Endothelial cell of umbilical vein (primary cell): Measurements from ENCODE around the gene OPCML. TPM values are rescaled to one million over a fixed set of nuclear protein-coding genes. Genes with fewer than 3 reads are reported as not detected.

Experiments
- BruUV-seq: library from RNA; stranded (reverse); fragments of 400-500 nt; replicated peaks from 2 replicates; lab custom pipeline; 2021; lab: Mats Ljungman, UMichigan
- CTCF ChIA-PET: fragments of 300-600, 350-600 bp; sonication (Branson Sonifier 250); formaldehyde crosslinking; loops from one replicate; lab custom pipeline; 2021; ENCODE audit warnings: antibody characterized with exemption, inconsistent platforms; lab: Charles Lee
- POLR2A ChIA-PET: fragments of 300-600, 350-600 bp; sonication (Branson Sonifier 250); formaldehyde crosslinking; loops from one replicate; lab custom pipeline; 2021; ENCODE audit warnings: antibody characterized with exemption, inconsistent platforms; lab: Charles Lee
- DNase-seq: peaks from one replicate; pipeline ENCODE4 v3.0.0-alpha.2; 2011; ENCODE audit warnings: low read depth, low spot score
- FAIRE-seq: peaks from 2 replicates; lab custom pipeline; 2011; peaks lifted over from hg19 to GRCh38; lab: Jason Lieb, UNC
- H2AFZ ChIP-seq: 2 replicates; pipeline ENCODE4 v1.6.0; 2012; ENCODE audit warnings: low read depth, low read length, control low read depth, inconsistent platforms
- H3K27ac ChIP-seq: 2 replicates; pipeline ENCODE4 v1.5.1; 2011; ENCODE audit warnings: low read depth, mild to moderate bottlenecking, control low read depth, low read length, moderate library complexity; ENCODE audit not compliant: insufficient read depth
- H3K27me3 ChIP-seq, 2 experiments: 2 replicates each; pipeline versions ENCODE4 v1.6.0 to v1.6.1; 2011; ENCODE audit warnings: low read length in 2 of 2, mixed read lengths in 1 of 2; ENCODE audit not compliant: control insufficient read depth in 2 of 2, insufficient read depth in 2 of 2
- H3K36me3 ChIP-seq, 2 experiments: 2 replicates in 1 of 2; 3 replicates in 1 of 2; pipeline ENCODE4 v1.5.1; 2011; ENCODE audit warnings: low read length in 2 of 2, mild to moderate bottlenecking in 1 of 2, moderate library complexity in 1 of 2; ENCODE audit not compliant: control insufficient read depth in 2 of 2, insufficient read depth in 2 of 2; ENCODE audit errors: extremely low read depth in 1 of 2
- H3K4me1 ChIP-seq: 3 replicates; pipeline ENCODE4 v1.5.1; 2011; ENCODE audit warnings: mild to moderate bottlenecking, low read length; ENCODE audit not compliant: control insufficient read depth, insufficient read depth; ENCODE audit errors: extremely low read depth
- H3K4me2 ChIP-seq: 2 replicates; pipeline ENCODE4 v1.6.1; 2011; ENCODE audit warnings: low read length, control low read depth, mixed read lengths; ENCODE audit not compliant: insufficient read depth
- H3K4me3 ChIP-seq, 3 experiments: fragments of 200-600 bp in 1 of 3; sonication (generic), shearing (Covaris generic) in 1 of 3; replicated peaks in 1 of 3; 2 replicates each; pipeline ENCODE4 v1.5.1; 2011 to 2016; ENCODE audit warnings: control low read depth in 3 of 3, low read length in 3 of 3, mild to moderate bottlenecking in 2 of 3, inconsistent platforms in 1 of 3, low read depth in 1 of 3, moderate library complexity in 1 of 3; ENCODE audit not compliant: insufficient read depth in 1 of 3
- H3K79me2 ChIP-seq: 2 replicates; pipeline ENCODE4 v1.6.0; 2012; ENCODE audit warnings: low read length, inconsistent platforms; ENCODE audit not compliant: control insufficient read depth, insufficient read depth
- H3K9ac ChIP-seq: replicated peaks from 2 replicates; pipeline ENCODE3; 2011; ENCODE audit warnings: low read length, control low read depth; ENCODE audit not compliant: insufficient read depth; ENCODE audit errors: extremely low read depth
- H3K9me1 ChIP-seq: replicated peaks from 3 replicates; pipeline ENCODE4 v1.6.0; 2011; ENCODE audit warnings: mild to moderate bottlenecking, low read length; ENCODE audit not compliant: control insufficient read depth, insufficient read depth; ENCODE audit errors: extremely low read depth
- H3K9me3 ChIP-seq: replicated peaks from 2 replicates; pipeline ENCODE4 v1.5.1; 2012; ENCODE audit warnings: low read length, inconsistent platforms; ENCODE audit not compliant: control insufficient read depth, insufficient read depth
- H4K20me1 ChIP-seq: replicated peaks from 2 replicates; pipeline ENCODE3; 2011; ENCODE audit warnings: mild to moderate bottlenecking, low read length; ENCODE audit not compliant: control insufficient read depth, insufficient read depth; ENCODE audit errors: extremely low read depth
- EZH2 ChIP-seq: IDR thresholded peaks from 2 replicates; pipeline ENCODE4 v1.6.1; 2012; ENCODE audit warnings: borderline replicate concordance, low read depth, mild to moderate bottlenecking, moderate library complexity, low read length, inconsistent platforms; ENCODE audit not compliant: severe bottlenecking
- FOS ChIP-seq: IDR thresholded peaks from 2 replicates; pipeline ENCODE4 v1.6.1; 2011; ENCODE audit warnings: mild to moderate bottlenecking, low read length, moderate library complexity, borderline replicate concordance; ENCODE audit not compliant: insufficient read depth
- GATA2 ChIP-seq: IDR thresholded peaks from 2 replicates; pipeline ENCODE4 v1.7.0; 2011; ENCODE audit warnings: low read depth, mild to moderate bottlenecking, moderate library complexity, mixed read lengths, low read length; ENCODE audit not compliant: insufficient read length, insufficient read depth
- JUN ChIP-seq: IDR thresholded peaks from 2 replicates; pipeline ENCODE4 v1.6.1; 2011; ENCODE audit warnings: borderline replicate concordance, low read depth; ENCODE audit not compliant: insufficient read length, insufficient read depth
- MYC ChIP-seq: IDR thresholded peaks from one replicate; pipeline ENCODE4 v1.6.1; 2011; ENCODE audit warnings: mild to moderate bottlenecking, low read depth, low read length
- POLR2A ChIP-seq: IDR thresholded peaks from 2 replicates; pipeline ENCODE4 v1.6.1; 2012; ENCODE audit warnings: low read depth, mild to moderate bottlenecking, control low read depth, low read length
- POLR2AphosphoS5 ChIP-seq: IDR thresholded peaks from 2 replicates; pipeline ENCODE4 v1.6.1; 2012; ENCODE audit warnings: low read depth, mild to moderate bottlenecking, control low read depth, low read length, moderate library complexity; ENCODE audit not compliant: insufficient read depth
- dilution Hi-C: fragments of 300-500 bp; cut with MboI; formaldehyde crosslinking; loops from one replicate; pipeline ENCODE4 v1.15.0; 2019; ENCODE audit warnings: low sequenced_read_pairs; ENCODE audit not compliant: extremely low pct_ligation_motif_present
- intact Hi-C: fragments of 100-400 bp; cut with micrococcal nuclease; formaldehyde crosslinking; loops from one replicate; pipeline ENCODE4 v1.10.0; 2022
- polyA plus RNA-seq, 4 experiments: library from polyadenylated mRNA; depleted of rRNA in 3 of 4; stranded (reverse) in 3 of 4; unstranded in 1 of 4; fragments of >200 nt; gene quantifications; 2 replicates each; pipeline versions ENCODE4 v1.2.1 to v1.2.3, GENCODE V29; 2011 to 2012; ENCODE audit warnings: missing spikeins in 1 of 4
- total RNA-seq: library from RNA; stranded (reverse); gene quantifications from 2 replicates; pipeline ENCODE4 v1.2.3, GENCODE V29; 2021
- TF ChIP-seq, protein P1 (sequence below): IDR thresholded peaks from 2 replicates; pipeline ENCODE4 v1.6.1; 2011; ENCODE audit not compliant: insufficient read depth, insufficient read length
- TF ChIP-seq, protein P2 (sequence below), 2 donors: IDR thresholded peaks; 1 replicate in 1 of 2; 2 replicates in 1 of 2; pipeline ENCODE4 v1.5.1; 2011; ENCODE audit warnings: low read length in 2 of 2, mild to moderate bottlenecking in 2 of 2, moderate library complexity in 2 of 2, control low read depth in 1 of 2, inconsistent platforms in 1 of 2, low read depth in 1 of 2; ENCODE audit not compliant: insufficient read depth in 1 of 2; ENCODE audit errors: extremely low read depth in 1 of 2

Gene OPCML
- total and polyA plus RNA-seq, 2 donors (not counting 3 experiments of a cell fraction or from before 2014, with no cell fraction given) = not detected

DNA sequence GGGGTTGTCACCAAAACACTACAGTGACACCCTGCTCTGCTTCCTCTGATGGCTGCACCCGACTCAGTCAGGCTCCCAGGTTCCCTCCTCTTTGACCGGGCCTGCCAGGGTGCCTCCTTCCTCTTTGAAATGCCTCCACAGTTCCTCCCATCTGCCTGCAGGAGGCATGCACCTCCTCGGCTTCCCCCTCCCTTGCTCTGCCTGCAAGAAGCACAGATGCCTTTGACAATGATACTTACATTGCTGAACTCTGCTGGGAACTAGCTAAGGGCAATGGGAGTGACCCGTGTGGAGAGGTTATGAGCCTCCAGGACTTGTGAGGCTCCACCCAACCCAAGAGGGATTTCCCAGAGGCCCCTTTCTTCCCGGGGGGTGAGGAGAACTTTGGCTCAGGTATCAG, 674.1 kb downstream of the OPCML start:
- FAIRE-seq (no peak), DNase-seq (no peak)
- Histone ChIP-seq H3K4me1 (no peaks in the 10 kb centered on the region), H3K9ac (no peak overlapping the region), H3K27ac (no peak overlapping the region), H3K4me3 (no peak overlapping the region), H3K36me3 (no peaks in the 10 kb centered on the region), H3K79me2 (no peaks in the 10 kb centered on the region), H3K9me1 (no peaks in the 10 kb centered on the region), H2AFZ (no peak overlapping the region), H3K9me3 (no peaks in the 10 kb centered on the region), H4K20me1 (no peaks in the 10 kb centered on the region), H3K27me3 (no peaks in the 10 kb centered on the region), H3K4me2 (no peak overlapping the region)
- BruUV-seq = no TSS peak
- ChIA-PET POLR2A (no interaction called here), CTCF (no interaction called here)
- dilution Hi-C loops (no loop called here), intact Hi-C loops (no loop called here)
- TF ChIP-seq EZH2 (no peak), GATA2 (no peak), JUN (no peak), POLR2A (no peak), POLR2AphosphoS5 (no peak), MYC (no peak), FOS (no peak)
- TF ChIP-seq, protein P1, sequence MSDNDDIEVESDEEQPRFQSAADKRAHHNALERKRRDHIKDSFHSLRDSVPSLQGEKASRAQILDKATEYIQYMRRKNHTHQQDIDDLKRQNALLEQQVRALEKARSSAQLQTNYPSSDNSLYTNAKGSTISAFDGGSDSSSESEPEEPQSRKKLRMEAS = no peak
- TF ChIP-seq, protein P2, sequence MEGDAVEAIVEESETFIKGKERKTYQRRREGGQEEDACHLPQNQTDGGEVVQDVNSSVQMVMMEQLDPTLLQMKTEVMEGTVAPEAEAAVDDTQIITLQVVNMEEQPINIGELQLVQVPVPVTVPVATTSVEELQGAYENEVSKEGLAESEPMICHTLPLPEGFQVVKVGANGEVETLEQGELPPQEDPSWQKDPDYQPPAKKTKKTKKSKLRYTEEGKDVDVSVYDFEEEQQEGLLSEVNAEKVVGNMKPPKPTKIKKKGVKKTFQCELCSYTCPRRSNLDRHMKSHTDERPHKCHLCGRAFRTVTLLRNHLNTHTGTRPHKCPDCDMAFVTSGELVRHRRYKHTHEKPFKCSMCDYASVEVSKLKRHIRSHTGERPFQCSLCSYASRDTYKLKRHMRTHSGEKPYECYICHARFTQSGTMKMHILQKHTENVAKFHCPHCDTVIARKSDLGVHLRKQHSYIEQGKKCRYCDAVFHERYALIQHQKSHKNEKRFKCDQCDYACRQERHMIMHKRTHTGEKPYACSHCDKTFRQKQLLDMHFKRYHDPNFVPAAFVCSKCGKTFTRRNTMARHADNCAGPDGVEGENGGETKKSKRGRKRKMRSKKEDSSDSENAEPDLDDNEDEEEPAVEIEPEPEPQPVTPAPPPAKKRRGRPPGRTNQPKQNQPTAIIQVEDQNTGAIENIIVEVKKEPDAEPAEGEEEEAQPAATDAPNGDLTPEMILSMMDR (IDR thresholded peaks at IDR 0.05; ENCODE audit: extremely low read depth in 1 of 2, insufficient read depth in 1 of 2, low read depth in 1 of 2, low read length in 2 of 2) = no peak
